Karpas-422 (cell line): ENCODE results near the gene WDR5. TPM values are rescaled to one million over a fixed set of nuclear protein-coding genes. Genes with fewer than 3 reads are reported as not detected.

Experiments
- DNase-seq: peaks from one replicate; pipeline ENCODE4 v3.0.0-alpha.2; 2015
- H2AFZ ChIP-seq: fragments of 200-600 bp; sonication (generic); 2 replicates; pipeline ENCODE4 v1.6.1; 2014; ENCODE audit warnings: antibody characterized with exemption, low read length, mixed read lengths
- H3K27ac ChIP-seq: fragments of 200-600 bp; sonication (generic); 2 replicates; pipeline ENCODE4 v1.5.1; 2014; ENCODE audit warnings: mild to moderate bottlenecking, low read length, moderate library complexity
- H3K27me3 ChIP-seq: fragments of 200-600 bp; sonication (generic); 2 replicates; pipeline ENCODE4 v1.6.1; 2014; ENCODE audit warnings: low read length, mixed read lengths
- H3K36me3 ChIP-seq: fragments of 200-600 bp; sonication (generic); 2 replicates; pipeline ENCODE4 v1.6.1; 2014; ENCODE audit warnings: low read length, mixed read lengths; ENCODE audit not compliant: insufficient read depth
- H3K4me1 ChIP-seq: fragments of 200-600 bp; sonication (generic); 2 replicates; pipeline ENCODE4 v1.6.1; 2014; ENCODE audit warnings: mild to moderate bottlenecking, low read length, mixed read lengths
- H3K4me2 ChIP-seq: fragments of 200-600 bp; sonication (generic); 2 replicates; pipeline ENCODE4 v1.6.1; 2014; ENCODE audit warnings: low read length, low read depth, mild to moderate bottlenecking; ENCODE audit not compliant: poor library complexity, severe bottlenecking
- H3K4me3 ChIP-seq: fragments of 200-600 bp; sonication (generic); 2 replicates; pipeline ENCODE4 v1.5.1; 2014; ENCODE audit warnings: mild to moderate bottlenecking, antibody characterized with exemption, low read length, mixed read lengths
- H3K79me2 ChIP-seq: fragments of 200-600 bp; sonication (generic); 2 replicates; pipeline ENCODE4 v1.6.1; 2014; ENCODE audit warnings: mild to moderate bottlenecking, low read length, mixed read lengths
- H3K9ac ChIP-seq: fragments of 200-600 bp; sonication (generic); 2 replicates; pipeline ENCODE4 v1.6.0; 2014; ENCODE audit warnings: low read length
- H3K9me2 ChIP-seq: fragments of 200-600 bp; sonication (generic), shearing (Covaris generic); replicated peaks from 2 replicates; pipeline ENCODE4 v1.6.0; 2014; ENCODE audit warnings: mild to moderate bottlenecking, low read length, moderate library complexity; ENCODE audit not compliant: insufficient read depth
- H3K9me3 ChIP-seq: fragments of 300-700, 200-600 bp; sonication (generic); 2 replicates; pipeline ENCODE4 v1.6.1; 2014; ENCODE audit warnings: low read length, mixed read lengths
- H4K20me1 ChIP-seq: fragments of 200-600 bp; sonication (generic); 2 replicates; pipeline ENCODE4 v1.6.1; 2014; ENCODE audit warnings: mild to moderate bottlenecking, antibody characterized with exemption, low read length, low read depth; ENCODE audit not compliant: insufficient read depth
- total RNA-seq: library from RNA; depleted of rRNA; stranded (reverse); fragments of >200 nt; shearing (Covaris generic); gene quantifications from 2 replicates; pipeline ENCODE4 v1.2.3, GENCODE V29; 2014; ENCODE audit warnings: low replicate concordance

WDR5 gene
- total RNA-seq, 1 experiment from 2014 or later: 19.6 TPM

- no peak overlapping the region for H3K9ac ChIP-seq
These were observed 27.7 kb downstream of the WDR5 start for GRCh38 chr9:134163371-134164196.

GRCh38 chr9:134164879-134165278 lies 29.0 kb downstream of the WDR5 start:
- no peak for DNase-seq
- Histone ChIP-seq H3K4me3 (no peak overlapping the region), H3K4me1 (peaks cover 5% of the 10 kb centered on the region), H3K36me3 (no peaks in the 10 kb centered on the region), H3K4me2 (no peak overlapping the region), H3K27ac (no peak overlapping the region), H3K9me2 (no peaks in the 10 kb centered on the region), H3K27me3 (no peaks in the 10 kb centered on the region), H3K79me2 (0 out of 2 replicates have a peak, but pooled peaks cover 5% of the 10 kb centered on the region), H3K9ac (no peak overlapping the region), H2AFZ (no peak overlapping the region), H4K20me1 (no peaks in the 10 kb centered on the region), H3K9me3 (no peaks in the 10 kb centered on the region; the same call in 1 of the 2 replicates)

More at GRCh38 chr9:134163371-134164196, 27.7 kb downstream of the WDR5 start:
- no peak overlapping the region for H2AFZ ChIP-seq
- H3K4me2 ChIP-seq: no peak overlapping the region
- no peaks in the 10 kb centered on the region for H3K9me2 ChIP-seq
- H3K4me3 ChIP-seq: no peak overlapping the region
- no peaks in the 10 kb centered on the region; the same call in 1 of the 2 replicates for H4K20me1 ChIP-seq
- peaks cover 16% of the 10 kb centered on the region for H3K4me1 ChIP-seq
- no peaks in the 10 kb centered on the region for H3K27me3 ChIP-seq
- H3K9me3 ChIP-seq: no peaks in the 10 kb centered on the region; the same call in 1 of the 2 replicates
- H3K27ac ChIP-seq: no peak overlapping the region
- no peak for DNase-seq
- H3K36me3 ChIP-seq: no peaks in the 10 kb centered on the region
- 0 out of 2 replicates have a peak, but pooled peaks cover 5% of the 10 kb centered on the region for H3K79me2 ChIP-seq

- no peak overlapping the region for H3K9ac ChIP-seq
- DNase-seq: peak; percentile 53
- H3K4me3 ChIP-seq: no peak overlapping the region
These were observed 29.8 kb downstream of the WDR5 start for GRCh38 chr9:134165357-134166315.

GRCh38 chr9:134166374-134166773 lies 30.5 kb downstream of the WDR5 start:
- no peak overlapping the region for H3K27ac ChIP-seq
- H4K20me1 ChIP-seq: no peaks in the 10 kb centered on the region
- no peak overlapping the region for H2AFZ ChIP-seq
- H3K9ac ChIP-seq: no peak overlapping the region
- H3K27me3 ChIP-seq: no peaks in the 10 kb centered on the region
- H3K4me1 ChIP-seq: peaks cover 5% of the 10 kb centered on the region
- H3K9me3 ChIP-seq: no peaks in the 10 kb centered on the region; the same call in 1 of the 2 replicates
- no peak for DNase-seq
- H3K9me2 ChIP-seq: no peaks in the 10 kb centered on the region
- no peak overlapping the region for H3K4me2 ChIP-seq
- H3K36me3 ChIP-seq: no peaks in the 10 kb centered on the region
- H3K79me2 ChIP-seq: 0 out of 2 replicates have a peak, but pooled peaks cover 5% of the 10 kb centered on the region
- H3K4me3 ChIP-seq: no peak overlapping the region

More at GRCh38 chr9:134165357-134166315, 29.8 kb downstream of the WDR5 start:
- Histone ChIP-seq H4K20me1 (no peaks in the 10 kb centered on the region), H3K4me1 (peaks cover 5% of the 10 kb centered on the region), H2AFZ (no peak overlapping the region), H3K27ac (no peak overlapping the region), H3K79me2 (0 out of 2 replicates have a peak, but pooled peaks cover 5% of the 10 kb centered on the region), H3K27me3 (no peaks in the 10 kb centered on the region), H3K9me2 (no peaks in the 10 kb centered on the region), H3K4me2 (no peak overlapping the region), H3K9me3 (no peaks in the 10 kb centered on the region; the same call in 1 of the 2 replicates), H3K36me3 (no peaks in the 10 kb centered on the region)

- H4K20me1 ChIP-seq: no peaks in the 10 kb centered on the region
- no peaks in the 10 kb centered on the region for H3K36me3 ChIP-seq
These were observed 31.6 kb downstream of the WDR5 start for GRCh38 chr9:134167530-134167931.

GRCh38 chr9:134168757-134169550 lies 33.1 kb downstream of the WDR5 start:
- H3K9ac ChIP-seq: no peak overlapping the region
- H3K4me2 ChIP-seq: no peak overlapping the region
- DNase-seq: peak; percentile 69

More at GRCh38 chr9:134167530-134167931, 31.6 kb downstream of the WDR5 start:
- no peak overlapping the region for H3K4me3 ChIP-seq
- H3K4me2 ChIP-seq: no peak overlapping the region
- H3K79me2 ChIP-seq: 0 out of 2 replicates have a peak, but pooled peaks cover 5% of the 10 kb centered on the region
- H3K4me1 ChIP-seq: peaks cover 5% of the 10 kb centered on the region
- H3K27me3 ChIP-seq: no peaks in the 10 kb centered on the region
- no peak for DNase-seq
- no peaks in the 10 kb centered on the region; the same call in 1 of the 2 replicates for H3K9me3 ChIP-seq
- H3K9me2 ChIP-seq: no peaks in the 10 kb centered on the region
- no peak overlapping the region for H3K27ac ChIP-seq
- no peak overlapping the region for H3K9ac ChIP-seq
- H2AFZ ChIP-seq: no peak overlapping the region

GRCh38 chr9:134169724-134170401 lies 34.0 kb downstream of the WDR5 start:
- no peak for DNase-seq
- H3K9me3 ChIP-seq: no peaks in the 10 kb centered on the region; the same call in 1 of the 2 replicates

More at GRCh38 chr9:134168757-134169550, 33.1 kb downstream of the WDR5 start:
- H3K36me3 ChIP-seq: no peaks in the 10 kb centered on the region
- no peaks in the 10 kb centered on the region; the same call in 1 of the 2 replicates for H3K9me3 ChIP-seq
- H3K27ac ChIP-seq: no peak overlapping the region
- no peak overlapping the region for H2AFZ ChIP-seq
- no peaks in the 10 kb centered on the region for H3K27me3 ChIP-seq
- H3K4me1 ChIP-seq: peaks cover 6% of the 10 kb centered on the region
- no peaks in the 10 kb centered on the region for H3K9me2 ChIP-seq
- H3K79me2 ChIP-seq: 0 out of 2 replicates have a peak, but pooled peaks cover 5% of the 10 kb centered on the region
- H4K20me1 ChIP-seq: no peaks in the 10 kb centered on the region
- H3K4me3 ChIP-seq: no peak overlapping the region

More at GRCh38 chr9:134169724-134170401, 34.0 kb downstream of the WDR5 start:
- Histone ChIP-seq H3K4me3 (no peak overlapping the region), H3K27ac (no peak overlapping the region), H2AFZ (no peak overlapping the region), H3K4me2 (no peak overlapping the region), H3K9ac (no peak overlapping the region), H4K20me1 (no peaks in the 10 kb centered on the region), H3K36me3 (no peaks in the 10 kb centered on the region), H3K4me1 (peaks cover 13% of the 10 kb centered on the region), H3K79me2 (0 out of 2 replicates have a peak, but pooled peaks cover 5% of the 10 kb centered on the region), H3K9me2 (no peaks in the 10 kb centered on the region), H3K27me3 (no peaks in the 10 kb centered on the region)
